Hepatocyte (in vitro differentiated cells): ENCODE measurements around the gene CGREF1. TPM values are rescaled to one million over a fixed set of nuclear protein-coding genes. Genes with fewer than 3 reads are reported as not detected.

ENCODE experiments used
- DNase-seq: peaks from one replicate; pipeline ENCODE4 v3.0.0-alpha.2; 2016; ENCODE audit warnings: low spot score
- H2AFZ ChIP-seq: fragments of 200-600 bp; sonication (generic); 2 replicates; pipeline ENCODE4 v1.6.0; 2016; ENCODE audit warnings: antibody characterized with exemption, mild to moderate bottlenecking
- H3K27ac ChIP-seq: fragments of 200-600 bp; sonication (generic); 2 replicates; pipeline ENCODE4 v1.5.1; 2016; ENCODE audit warnings: mild to moderate bottlenecking
- H3K27me3 ChIP-seq: fragments of 200-600 bp; sonication (generic); 2 replicates; pipeline ENCODE4 v1.6.1; 2016
- H3K36me3 ChIP-seq: fragments of 200-600 bp; sonication (generic); replicated peaks from 2 replicates; pipeline ENCODE4 v1.5.1; 2016; ENCODE audit warnings: low read depth; ENCODE audit not compliant: insufficient read depth
- H3K4me1 ChIP-seq: fragments of 200-600 bp; sonication (generic); 2 replicates; pipeline ENCODE4 v1.5.1; 2016; ENCODE audit warnings: mild to moderate bottlenecking, moderate library complexity; ENCODE audit not compliant: insufficient read depth
- H3K4me2 ChIP-seq: fragments of 200-600 bp; sonication (generic); 2 replicates; pipeline ENCODE4 v1.6.0; 2016
- H3K4me3 ChIP-seq: fragments of 200-600 bp; sonication (generic); 2 replicates; pipeline ENCODE4 v1.5.1; 2016; ENCODE audit warnings: mild to moderate bottlenecking
- H3K79me2 ChIP-seq: fragments of 200-600 bp; sonication (generic); 2 replicates; pipeline ENCODE4 v1.6.0; 2017; ENCODE audit warnings: mild to moderate bottlenecking
- H3K9me2 ChIP-seq: fragments of 200-600 bp; sonication (generic); replicated peaks from 2 replicates; pipeline ENCODE4 v1.6.0; 2017; ENCODE audit warnings: mild to moderate bottlenecking; ENCODE audit not compliant: insufficient read depth
- H3K9me3 ChIP-seq: fragments of 200-600 bp; sonication (generic); 2 replicates; pipeline ENCODE4 v1.5.1; 2016; ENCODE audit warnings: low read depth, mild to moderate bottlenecking
- H4K20me1 ChIP-seq: fragments of 200-600 bp; sonication (generic); 2 replicates; pipeline ENCODE4 v1.6.0; 2016; ENCODE audit warnings: mild to moderate bottlenecking; ENCODE audit not compliant: insufficient read depth, poor library complexity, severe bottlenecking
- EZH2 ChIP-seq: fragments of 200-600 bp; sonication (generic); IDR thresholded peaks from 2 replicates; pipeline ENCODE4 v1.6.1; 2016; ENCODE audit warnings: antibody characterized with exemption, mild to moderate bottlenecking, borderline replicate concordance
- EZH2phosphoT487 ChIP-seq: fragments of 200-600 bp; sonication (generic); IDR thresholded peaks from one replicate; pipeline ENCODE4 v1.6.1; 2018; ENCODE audit warnings: antibody characterized with exemption, mild to moderate bottlenecking, low read depth, moderate library complexity; ENCODE audit not compliant: unreplicated experiment, severe bottlenecking
- WGBS: methylation state at CpG from one replicate; pipeline ENCODE4 v1.1.6; 2016; ENCODE audit warnings: low lambda C conversion rate; ENCODE audit errors: missing lambda C conversion rate; 5-methylcytosine and 5-hydroxymethylcytosine counted together
- polyA plus RNA-seq: library from polyadenylated mRNA; unstranded; fragments of >200 nt; fragmentation: Nextera tagmentation; extraction: Ambion mirVana; gene quantifications from 2 replicates; pipeline ENCODE4 v1.2.1, GENCODE V29; 2016
- total RNA-seq: library from RNA; depleted of rRNA; stranded (reverse); fragments of >200 nt; gene quantifications from 2 replicates; pipeline ENCODE4 v1.2.3, GENCODE V29; 2014
- TF ChIP-seq, protein P1 (sequence below): fragments of 200-600 bp; sonication (generic); IDR thresholded peaks from 2 replicates; pipeline ENCODE4 v1.5.1; 2016; ENCODE audit warnings: antibody characterized with exemption, mild to moderate bottlenecking; ENCODE audit not compliant: poor library complexity

The CGREF1 gene
- total and polyA plus RNA-seq, 2 experiments from 2014 or later = 1.8 to 2.5 TPM

- H3K4me1 ChIP-seq = peaks cover 20% of the 10 kb centered on the region
- H3K27ac ChIP-seq = peak overlapping the region; percentile 97
- H3K79me2 ChIP-seq = peaks cover 37% of the 10 kb centered on the region
- H3K9me2 ChIP-seq = no peaks in the 10 kb centered on the region
- peak overlapping the region; percentile 94 for H3K4me2 ChIP-seq
- no peaks in the 10 kb centered on the region for H3K36me3 ChIP-seq
- no peak for DNase-seq
- 82% methylated on average over 8 of the region's 8 CpGs for WGBS
- peak overlapping the region; percentile 94 for H3K4me3 ChIP-seq
- no peaks in the 10 kb centered on the region for H3K9me3 ChIP-seq
- TF ChIP-seq EZH2 (no peak), EZH2phosphoT487 (no peak)
- TF ChIP-seq, protein P1, sequence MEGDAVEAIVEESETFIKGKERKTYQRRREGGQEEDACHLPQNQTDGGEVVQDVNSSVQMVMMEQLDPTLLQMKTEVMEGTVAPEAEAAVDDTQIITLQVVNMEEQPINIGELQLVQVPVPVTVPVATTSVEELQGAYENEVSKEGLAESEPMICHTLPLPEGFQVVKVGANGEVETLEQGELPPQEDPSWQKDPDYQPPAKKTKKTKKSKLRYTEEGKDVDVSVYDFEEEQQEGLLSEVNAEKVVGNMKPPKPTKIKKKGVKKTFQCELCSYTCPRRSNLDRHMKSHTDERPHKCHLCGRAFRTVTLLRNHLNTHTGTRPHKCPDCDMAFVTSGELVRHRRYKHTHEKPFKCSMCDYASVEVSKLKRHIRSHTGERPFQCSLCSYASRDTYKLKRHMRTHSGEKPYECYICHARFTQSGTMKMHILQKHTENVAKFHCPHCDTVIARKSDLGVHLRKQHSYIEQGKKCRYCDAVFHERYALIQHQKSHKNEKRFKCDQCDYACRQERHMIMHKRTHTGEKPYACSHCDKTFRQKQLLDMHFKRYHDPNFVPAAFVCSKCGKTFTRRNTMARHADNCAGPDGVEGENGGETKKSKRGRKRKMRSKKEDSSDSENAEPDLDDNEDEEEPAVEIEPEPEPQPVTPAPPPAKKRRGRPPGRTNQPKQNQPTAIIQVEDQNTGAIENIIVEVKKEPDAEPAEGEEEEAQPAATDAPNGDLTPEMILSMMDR = no peak
- H2AFZ ChIP-seq = no peak overlapping the region
- H3K27me3 ChIP-seq = no peaks in the 10 kb centered on the region
- peaks cover 14% of the 10 kb centered on the region for H4K20me1 ChIP-seq
These were observed 48.8 kb downstream of the CGREF1 start for GRCh38 chr2:27069961-27070618.

DNA sequence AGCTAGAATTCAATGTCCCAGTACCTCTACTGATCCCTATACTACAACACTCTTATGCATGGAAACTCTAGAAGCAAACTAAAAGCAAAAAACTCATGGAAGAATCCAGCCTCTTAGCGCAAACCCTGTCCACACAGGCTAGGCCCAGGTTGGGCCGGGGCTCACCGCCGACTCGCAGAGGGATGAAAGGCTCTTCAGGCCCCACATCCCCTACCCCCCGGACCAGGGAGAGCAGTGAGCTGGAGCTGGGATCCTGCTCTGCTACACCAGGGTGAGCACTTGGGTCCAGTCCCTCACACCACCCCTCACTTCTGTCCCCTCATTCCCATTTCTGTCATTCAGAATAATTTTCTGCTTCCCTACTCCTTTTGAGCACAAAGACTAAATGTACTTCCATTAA, 49.5 kb downstream of the CGREF1 start:
- H3K4me2 ChIP-seq = peak overlapping the region; percentile 94
- H3K36me3 ChIP-seq = no peaks in the 10 kb centered on the region
- TF ChIP-seq EZH2 (no peak), EZH2phosphoT487 (no peak)
- TF ChIP-seq, protein P1 = no peak
- H3K27me3 ChIP-seq = no peaks in the 10 kb centered on the region
- no peaks in the 10 kb centered on the region for H3K9me2 ChIP-seq
- H2AFZ ChIP-seq = no peak overlapping the region
- H3K9me3 ChIP-seq = no peaks in the 10 kb centered on the region
- peaks cover 37% of the 10 kb centered on the region for H3K79me2 ChIP-seq
- no peak overlapping the region for H3K4me3 ChIP-seq
- H3K4me1 ChIP-seq = peaks cover 18% of the 10 kb centered on the region
- no peak overlapping the region for H3K27ac ChIP-seq
- peaks cover 14% of the 10 kb centered on the region for H4K20me1 ChIP-seq
- 95% methylated on average over 6 of the region's 6 CpGs for WGBS
- no peak for DNase-seq

- DNase-seq = no peak
- 93% methylated on average over 5 of the region's 5 CpGs for WGBS
- Histone ChIP-seq H3K27me3 (no peaks in the 10 kb centered on the region), H3K9me2 (no peaks in the 10 kb centered on the region), H3K4me3 (no peak overlapping the region), H3K27ac (no peak overlapping the region), H4K20me1 (peaks cover 14% of the 10 kb centered on the region), H2AFZ (no peak overlapping the region), H3K4me1 (peaks cover 8% of the 10 kb centered on the region), H3K36me3 (no peaks in the 10 kb centered on the region), H3K9me3 (no peaks in the 10 kb centered on the region), H3K4me2 (no peak overlapping the region), H3K79me2 (peaks cover 37% of the 10 kb centered on the region)
- TF ChIP-seq, protein P1 = no peak
- TF ChIP-seq EZH2phosphoT487 (no peak), EZH2 (no peak)
These were observed 51.5 kb downstream of the CGREF1 start for GRCh38 chr2:27067385-27067784.
